Loucy (cell line): ENCODE data around the gene CTNS.

Experiments
- EZH2phosphoT487 ChIP-seq: fragments of 200-600 bp; IDR thresholded peaks from 2 replicates; pipeline ENCODE4 v1.6.1; 2018; ENCODE audit warnings: antibody characterized with exemption, mild to moderate bottlenecking, moderate library complexity, borderline replicate concordance
- TF ChIP-seq, protein P1 (sequence below): fragments of 200-600 bp; sonication (generic); conservative IDR thresholded peaks from 2 replicates; pipeline ENCODE4 v1.5.1; 2014; ENCODE audit warnings: mild to moderate bottlenecking, antibody characterized with exemption, low read length

DNA sequence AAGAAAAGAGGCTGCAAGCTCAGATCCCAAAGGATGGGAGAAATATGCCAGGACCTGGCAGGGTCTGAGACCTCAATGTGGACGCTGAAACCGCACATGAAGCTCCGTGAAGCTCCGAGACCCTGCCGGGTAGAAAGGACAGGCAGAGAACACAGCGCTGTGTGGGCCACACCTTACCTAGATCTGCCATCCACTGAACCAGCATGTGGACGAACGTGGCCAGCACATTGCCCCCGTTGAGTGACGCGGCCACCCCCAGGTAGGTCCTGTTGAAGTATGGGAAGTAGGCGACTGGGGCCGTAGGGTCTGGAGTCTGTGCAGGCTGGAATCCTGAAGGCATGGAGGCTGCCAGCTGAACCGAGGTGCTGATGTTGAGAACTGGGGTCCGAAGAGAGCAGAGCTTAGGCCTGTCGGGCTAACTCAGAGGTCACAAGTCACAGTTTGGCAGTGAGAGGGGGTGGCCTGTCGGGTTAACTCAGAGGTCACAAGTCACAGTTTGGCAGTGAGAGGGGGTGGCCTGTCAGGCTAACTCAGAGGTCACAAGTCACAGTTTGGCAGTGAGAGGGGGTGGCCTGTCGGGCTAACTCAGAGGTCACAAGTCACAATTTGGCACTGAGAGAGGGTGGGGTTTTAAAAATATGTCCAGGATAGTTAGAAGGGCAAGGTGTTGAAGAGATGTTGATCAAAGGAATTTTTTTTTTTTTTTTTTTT, 21.2 kb upstream of the CTNS start:
- TF ChIP-seq, protein P1, sequence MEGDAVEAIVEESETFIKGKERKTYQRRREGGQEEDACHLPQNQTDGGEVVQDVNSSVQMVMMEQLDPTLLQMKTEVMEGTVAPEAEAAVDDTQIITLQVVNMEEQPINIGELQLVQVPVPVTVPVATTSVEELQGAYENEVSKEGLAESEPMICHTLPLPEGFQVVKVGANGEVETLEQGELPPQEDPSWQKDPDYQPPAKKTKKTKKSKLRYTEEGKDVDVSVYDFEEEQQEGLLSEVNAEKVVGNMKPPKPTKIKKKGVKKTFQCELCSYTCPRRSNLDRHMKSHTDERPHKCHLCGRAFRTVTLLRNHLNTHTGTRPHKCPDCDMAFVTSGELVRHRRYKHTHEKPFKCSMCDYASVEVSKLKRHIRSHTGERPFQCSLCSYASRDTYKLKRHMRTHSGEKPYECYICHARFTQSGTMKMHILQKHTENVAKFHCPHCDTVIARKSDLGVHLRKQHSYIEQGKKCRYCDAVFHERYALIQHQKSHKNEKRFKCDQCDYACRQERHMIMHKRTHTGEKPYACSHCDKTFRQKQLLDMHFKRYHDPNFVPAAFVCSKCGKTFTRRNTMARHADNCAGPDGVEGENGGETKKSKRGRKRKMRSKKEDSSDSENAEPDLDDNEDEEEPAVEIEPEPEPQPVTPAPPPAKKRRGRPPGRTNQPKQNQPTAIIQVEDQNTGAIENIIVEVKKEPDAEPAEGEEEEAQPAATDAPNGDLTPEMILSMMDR = no peak
- no peak for TF ChIP-seq EZH2phosphoT487
